Natural killer cell treated with Interleukin-12 subunit alpha and Interleukin-12 subunit beta and Interleukin-15 and Interleukin-18, amount 100 ng/mL, for 72 hours (primary cell): ENCODE results near the gene NF1. TPM values are rescaled to one million over a fixed set of nuclear protein-coding genes. Genes with fewer than 3 reads are reported as not detected.
"Not testable (repeated sequence)": the region's sequence is repeated elsewhere in the genome, so short reads cannot be mapped to it uniquely, and the experiment has no call there.

Experiments
- ATAC-seq, 2 donors: fragments of 150-1000 bp; cut with Tn5 transposase in 1 of 2; sonication (Bioruptor Pico), chemical (Tn5 transposase) in 1 of 2; 2 replicates each; pipeline ENCODE4 v1.10.0; 2021
- DNase-seq: peaks from one replicate; pipeline ENCODE4 v3.0.0; 2022; ENCODE audit warnings: low spot score
- H3K27ac Mint-ChIP-seq, 2 donors: 1 replicate in 1 of 2; 2 replicates in 1 of 2; pipeline ENCODE4 v1.8.0; 2022; ENCODE audit warnings: mixed read lengths in 2 of 2, mild to moderate bottlenecking in 1 of 2, moderate library complexity in 1 of 2
- H3K27me3 Mint-ChIP-seq, 2 donors: 1 replicate in 1 of 2; 2 replicates in 1 of 2; pipeline ENCODE4 v1.8.0; 2022; ENCODE audit warnings: mixed read lengths in 2 of 2
- H3K36me3 Mint-ChIP-seq: one replicate; pipeline ENCODE4 v1.8.0; 2022; ENCODE audit warnings: mixed read lengths
- H3K4me1 Mint-ChIP-seq, 2 donors: 1 replicate in 1 of 2; 2 replicates in 1 of 2; pipeline ENCODE4 v1.8.0; 2022; ENCODE audit warnings: low read depth in 2 of 2, mixed read lengths in 2 of 2, mild to moderate bottlenecking in 1 of 2
- H3K4me3 Mint-ChIP-seq: one replicate; pipeline ENCODE4 v1.8.0; 2022; ENCODE audit warnings: mixed read lengths
- H3K9me3 Mint-ChIP-seq: 2 replicates; pipeline ENCODE4 v1.8.0; 2022; ENCODE audit warnings: mixed read lengths
- total RNA-seq, 2 donors: library from RNA; stranded (reverse); gene quantifications; one replicate each; pipeline ENCODE4 v1.2.3, GENCODE V29; 2022

NF1 gene
- total RNA-seq, 2 donors from 2014 or later: 34.6 to 45.1 TPM

DNA sequence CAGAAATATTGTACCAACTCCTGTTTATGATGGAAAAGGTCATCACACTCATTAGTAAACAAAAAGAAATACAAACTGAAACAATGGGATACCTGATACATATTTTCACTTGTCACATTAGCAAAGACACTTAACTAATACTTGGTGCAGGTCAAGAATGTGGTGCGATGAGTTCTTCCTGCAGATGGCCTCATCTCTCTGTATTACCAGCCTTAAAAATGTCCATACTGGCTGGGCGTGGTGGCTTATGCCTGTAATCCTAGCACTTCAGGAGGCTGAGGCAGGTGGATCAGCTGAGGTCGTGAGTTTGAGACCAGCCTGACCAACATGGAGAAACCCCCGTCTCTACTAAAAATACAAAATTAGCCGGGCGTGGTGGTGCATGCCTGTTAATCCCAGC is 288.7 kb downstream of the NF1 start:
- H3K4me3 Mint-ChIP-seq, ATAC-seq, DNase-seq, H3K36me3 Mint-ChIP-seq, H3K4me1 Mint-ChIP-seq, H3K9me3 Mint-ChIP-seq, H3K27me3 Mint-ChIP-seq, H3K27ac Mint-ChIP-seq: not testable (repeated sequence)

- Mint-ChIP-seq H3K27ac (no peak overlapping the region), H3K27me3 (peaks cover 9 to 15% of the 10 kb centered on the region in 2 donors), H3K9me3 (no peaks in the 10 kb centered on the region), H3K4me3 (no peak overlapping the region), H3K4me1 (peaks cover 5 to 8% of the 10 kb centered on the region in 2 donors), H3K36me3 (no peaks in the 10 kb centered on the region)
- ATAC-seq (no peak), DNase-seq (no peak)
Measured at GRCh38 chr17:31385428-31386285, 290.9 kb downstream of the NF1 start.

GRCh38 chr17:31386542-31387075 is 291.8 kb downstream of the NF1 start:
- Mint-ChIP-seq H3K4me3 (no peak overlapping the region), H3K27ac (no peak overlapping the region), H3K4me1 (peaks cover 5 to 8% of the 10 kb centered on the region in 2 donors), H3K36me3 (no peaks in the 10 kb centered on the region), H3K27me3 (peaks cover 10 to 15% of the 10 kb centered on the region in 2 donors), H3K9me3 (no peaks in the 10 kb centered on the region)
- DNase-seq (no peak), ATAC-seq (no peak)

- Mint-ChIP-seq H3K4me1 (peaks cover 5 to 9% of the 10 kb centered on the region in 2 donors), H3K9me3 (no peaks in the 10 kb centered on the region), H3K4me3 (no peak overlapping the region), H3K36me3 (no peaks in the 10 kb centered on the region), H3K27me3 (peaks cover 11 to 16% of the 10 kb centered on the region in 2 donors), H3K27ac (no peak overlapping the region)
- DNase-seq: no peak
- no peak for ATAC-seq
Measured at GRCh38 chr17:31387438-31387837, 292.7 kb downstream of the NF1 start.

GRCh38 chr17:31388351-31388750 is 293.6 kb downstream of the NF1 start:
- H3K27ac Mint-ChIP-seq: no peak overlapping the region
- no peaks in the 10 kb centered on the region for H3K36me3 Mint-ChIP-seq
- peaks cover 5 to 13% of the 10 kb centered on the region in 2 donors for H3K4me1 Mint-ChIP-seq
- H3K9me3 Mint-ChIP-seq: no peaks in the 10 kb centered on the region
- H3K27me3 Mint-ChIP-seq: peaks cover 20 to 23% of the 10 kb centered on the region in 2 donors
- ATAC-seq (no peak), DNase-seq (no peak)
- H3K4me3 Mint-ChIP-seq: no peak overlapping the region

DNA sequence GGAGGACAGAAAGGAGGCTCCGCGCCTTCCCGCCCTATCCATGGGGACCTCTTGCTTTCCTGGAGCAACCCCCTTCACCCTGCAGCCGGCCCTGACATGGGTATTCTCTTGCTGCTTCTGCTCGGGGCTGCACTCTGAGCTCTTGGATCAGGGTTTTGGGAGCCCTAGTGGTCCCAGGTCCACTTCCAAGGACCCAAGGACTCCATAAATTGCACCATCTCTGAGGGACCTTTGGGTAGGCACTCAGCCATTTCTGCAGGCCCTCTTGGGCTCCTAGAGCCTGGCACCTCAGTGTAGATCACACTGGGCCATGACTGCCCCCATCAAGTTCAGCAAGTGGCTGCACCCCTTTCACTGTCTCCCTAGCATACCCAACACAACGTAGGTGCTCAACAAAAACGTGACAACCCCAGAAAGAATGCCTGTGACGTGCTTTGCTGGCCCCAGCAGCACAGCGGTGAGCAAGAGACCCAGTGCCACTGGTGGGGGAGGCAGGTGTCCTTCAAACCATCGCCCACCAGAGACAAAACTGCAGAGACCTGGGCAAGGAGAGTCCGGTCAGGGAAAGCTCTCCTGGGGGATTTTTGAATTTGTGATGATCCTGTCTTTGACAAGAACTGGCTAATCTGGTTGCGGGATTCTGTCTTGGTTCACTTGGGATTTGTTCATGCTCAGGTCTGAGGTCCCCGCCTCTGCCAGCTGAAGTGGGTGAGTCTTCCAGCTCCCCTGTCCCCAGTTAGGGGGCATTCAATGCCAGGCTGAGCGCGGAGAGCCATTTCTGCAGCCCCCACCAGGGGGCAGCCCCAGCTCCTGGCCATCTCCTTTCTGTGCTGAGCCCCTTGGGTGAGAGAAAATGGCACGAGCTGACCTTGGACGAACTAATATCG is 294.2 kb downstream of the NF1 start:
- Mint-ChIP-seq H3K9me3 (no peaks in the 10 kb centered on the region), H3K4me3 (no peak overlapping the region), H3K36me3 (no peaks in the 10 kb centered on the region), H3K4me1 (peaks cover 5 to 15% of the 10 kb centered on the region in 2 donors), H3K27me3 (peaks cover 27% of the 10 kb centered on the region in 2 donors), H3K27ac (no peak overlapping the region)
- DNase-seq: no peak
- no peak for ATAC-seq

DNA sequence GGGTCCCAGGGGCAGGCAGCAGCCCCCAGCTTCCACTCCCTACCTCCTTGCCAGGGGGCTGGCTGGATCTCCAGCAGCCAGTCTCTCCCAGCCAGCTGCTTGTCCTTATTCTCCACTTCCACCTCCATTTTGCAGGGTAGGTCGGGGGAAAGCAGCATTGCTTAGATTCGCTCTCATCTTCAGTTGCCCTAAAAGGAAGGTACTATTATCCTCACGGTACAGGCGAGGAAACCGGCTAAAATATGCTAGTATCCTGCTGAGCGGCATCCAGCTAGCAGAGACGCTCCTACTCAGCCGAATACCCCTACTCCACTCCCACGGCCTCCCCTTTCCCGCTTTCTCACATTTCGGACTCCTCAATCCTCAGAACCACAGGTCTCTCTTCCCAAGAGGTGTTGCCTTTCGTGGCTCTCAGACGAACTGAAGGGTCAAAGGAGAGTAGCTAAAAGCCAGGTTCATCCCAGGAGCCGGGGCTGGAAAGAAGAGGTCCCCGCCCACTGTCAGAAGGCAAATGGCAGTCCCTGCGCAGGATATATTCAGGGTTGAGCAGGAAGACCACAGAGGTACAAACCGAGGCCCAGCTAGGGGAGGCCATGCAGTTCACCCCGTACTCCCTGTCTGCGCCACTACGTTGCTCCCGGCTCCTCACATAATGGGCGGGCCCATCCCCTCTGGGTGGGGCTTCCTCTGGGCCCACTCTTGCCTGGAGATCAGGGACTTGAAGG is 295.0 kb downstream of the NF1 start:
- Mint-ChIP-seq H3K36me3 (no peaks in the 10 kb centered on the region), H3K4me1 (peaks cover 5 to 15% of the 10 kb centered on the region in 2 donors), H3K27ac (no peak overlapping the region), H3K9me3 (no peaks in the 10 kb centered on the region), H3K4me3 (peak overlapping the region; percentile 61), H3K27me3 (peaks cover 31 to 34% of the 10 kb centered on the region in 2 donors)
- ATAC-seq (no peak), DNase-seq (no peak)

- no peaks in the 10 kb centered on the region for H3K9me3 Mint-ChIP-seq
- peaks cover 5 to 15% of the 10 kb centered on the region in 2 donors for H3K4me1 Mint-ChIP-seq
- peaks cover 34 to 37% of the 10 kb centered on the region in 2 donors for H3K27me3 Mint-ChIP-seq
- peak overlapping the region; percentile 61 for H3K4me3 Mint-ChIP-seq
- no peaks in the 10 kb centered on the region for H3K36me3 Mint-ChIP-seq
- DNase-seq (no peak), ATAC-seq (no peak)
- H3K27ac Mint-ChIP-seq: no peak overlapping the region
Measured at GRCh38 chr17:31390426-31390747, 295.6 kb downstream of the NF1 start.

DNA sequence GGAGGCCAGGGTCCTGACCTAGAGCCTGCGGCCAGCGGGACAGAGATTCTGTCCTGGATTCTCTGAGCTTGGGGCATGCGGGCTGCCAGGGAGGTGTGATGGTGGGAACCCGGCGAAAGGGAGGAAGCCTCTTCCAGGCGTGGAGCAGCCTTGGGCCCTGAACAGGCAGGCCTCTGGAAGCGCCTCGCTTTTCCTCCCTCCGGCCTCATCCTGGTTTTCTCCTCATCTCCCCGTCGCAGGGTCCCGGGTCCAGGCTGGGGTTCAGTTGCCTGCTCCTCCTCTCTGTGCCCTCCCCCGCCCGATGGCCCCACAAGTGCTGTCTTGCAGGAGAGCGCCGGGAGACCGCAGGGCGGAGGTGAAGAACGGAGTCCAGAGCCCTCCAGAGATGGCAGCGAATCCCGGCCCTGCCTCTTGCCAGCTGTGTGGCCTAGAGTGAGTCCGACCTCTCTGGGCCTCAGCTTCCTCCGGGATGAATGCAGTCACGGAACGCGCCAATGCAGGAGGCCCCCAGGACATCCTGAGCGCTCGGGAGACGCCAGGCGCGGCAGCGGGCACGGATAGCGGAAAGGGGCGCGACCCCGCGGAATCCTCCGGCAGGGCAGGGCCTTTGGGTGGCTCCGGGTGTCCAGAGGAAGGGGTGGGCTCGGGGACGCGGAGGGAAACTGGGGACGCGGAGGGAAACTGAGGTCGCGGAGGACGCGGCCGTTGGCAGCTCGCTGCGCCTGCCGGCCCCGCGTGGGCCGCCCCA is 296.1 kb downstream of the NF1 start:
- H3K27ac Mint-ChIP-seq: no peak overlapping the region
- ATAC-seq (no peak), DNase-seq (no peak)
- peak overlapping the region; percentile 61 for H3K4me3 Mint-ChIP-seq
- H3K4me1 Mint-ChIP-seq: peaks cover 5 to 15% of the 10 kb centered on the region in 2 donors
- peaks cover 36 to 40% of the 10 kb centered on the region in 2 donors for H3K27me3 Mint-ChIP-seq
- no peaks in the 10 kb centered on the region for H3K9me3 Mint-ChIP-seq
- H3K36me3 Mint-ChIP-seq: no peaks in the 10 kb centered on the region

DNA sequence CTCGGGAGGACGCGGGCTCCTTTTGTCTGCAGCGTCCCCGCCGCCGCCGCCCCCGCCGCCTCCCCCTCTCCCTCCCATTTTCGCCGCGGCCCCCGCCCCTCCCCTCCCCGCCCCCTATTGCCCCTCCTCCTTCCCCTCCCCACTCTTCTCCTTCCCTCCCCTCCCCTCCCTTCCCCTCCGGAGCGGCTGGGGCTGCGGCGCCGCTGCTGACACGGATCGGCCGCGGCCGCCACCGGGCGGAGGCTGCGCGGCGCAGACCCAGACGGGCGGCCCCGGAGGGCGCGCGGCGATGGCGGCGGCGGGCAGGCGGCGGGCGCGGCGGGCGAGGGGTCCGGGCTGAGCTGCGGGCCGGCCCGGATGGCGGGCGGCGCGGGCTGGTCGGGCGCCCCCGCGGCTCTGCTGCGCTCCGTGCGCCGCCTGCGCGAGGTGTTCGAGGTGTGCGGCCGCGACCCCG is 296.7 kb downstream of the NF1 start, which contains the start of gene RAB11FIP4:
TSS of gene RAB11FIP4 (plus strand) at position 180 of the 454 bp plus-strand sequence. CDS start at position 358, 178 bp downstream.
- H3K27ac Mint-ChIP-seq: no peak within 1 kb of the TSS
- H3K9me3 Mint-ChIP-seq: no peaks in the 10 kb centered on the region
- DNase-seq (no peak), ATAC-seq (peak; percentile 54 to 68)
- peaks cover 5 to 15% of the 10 kb centered on the region in 2 donors for H3K4me1 Mint-ChIP-seq
- peak within 1 kb of the TSS; percentile 61 for H3K4me3 Mint-ChIP-seq
- H3K27me3 Mint-ChIP-seq: peaks cover 36 to 40% of the 10 kb centered on the region in 2 donors
- H3K36me3 Mint-ChIP-seq: no peaks in the 10 kb centered on the region

GRCh38 chr17:31392002-31392855 is 297.5 kb downstream of the NF1 start:
- no peaks in the 10 kb centered on the region for H3K36me3 Mint-ChIP-seq
- peak in 1 of 2 donors; percentile 8 for ATAC-seq
- H3K9me3 Mint-ChIP-seq: no peaks in the 10 kb centered on the region
- no peak for DNase-seq
- H3K4me1 Mint-ChIP-seq: peaks cover 5 to 15% of the 10 kb centered on the region in 2 donors
- H3K4me3 Mint-ChIP-seq: peak overlapping the region; percentile 50
- H3K27me3 Mint-ChIP-seq: peaks cover 40 to 42% of the 10 kb centered on the region in 2 donors
- H3K27ac Mint-ChIP-seq: no peak overlapping the region
